Fibroblast of lung (primary cell): ENCODE measurements around the gene ETNK2. TPM values are rescaled to one million over a fixed set of nuclear protein-coding genes. Genes with fewer than 3 reads are reported as not detected.
A peak's percentile ranks its signal among the peaks of the same experiment; 100 is the strongest.

Experiments used
- DNase-seq, 2 donors: peaks; one replicate each; pipeline versions ENCODE4 v3.0.0 to v3.0.0-alpha.2; 2010; ENCODE audit warnings: low read depth in 2 of 2
- H2AFZ ChIP-seq: 2 replicates; pipeline ENCODE4 v1.5.1; 2012; ENCODE audit warnings: low read length, control low read depth, inconsistent platforms
- H3K27ac ChIP-seq: 2 replicates; pipeline ENCODE4 v1.5.1; 2011; ENCODE audit warnings: low read length, control low read depth; ENCODE audit not compliant: insufficient read depth
- H3K27me3 ChIP-seq: 2 replicates; pipeline ENCODE4 v1.5.1; 2011; ENCODE audit warnings: mild to moderate bottlenecking, low read length; ENCODE audit not compliant: control insufficient read depth, insufficient read depth
- H3K36me3 ChIP-seq: 2 replicates; pipeline ENCODE4 v1.5.1; 2011; ENCODE audit warnings: low read length; ENCODE audit not compliant: control insufficient read depth, insufficient read depth
- H3K4me1 ChIP-seq: 2 replicates; pipeline ENCODE4 v1.5.1; 2011; ENCODE audit warnings: low read length; ENCODE audit not compliant: control insufficient read depth, insufficient read depth; ENCODE audit errors: extremely low read depth
- H3K4me2 ChIP-seq: 2 replicates; pipeline ENCODE4 v1.5.1; 2011; ENCODE audit warnings: low read length, control low read depth; ENCODE audit not compliant: insufficient read depth; ENCODE audit errors: extremely low read depth
- H3K4me3 ChIP-seq, 4 experiments: fragments of 200-600 bp in 1 of 4; sonication (generic) in 1 of 4; replicated peaks in 1 of 4; 2 replicates each; pipeline ENCODE4 v1.5.1; 2011 to 2016; ENCODE audit warnings: low read length in 4 of 4, low read depth in 3 of 4, mild to moderate bottlenecking in 3 of 4, control low read depth in 2 of 4, inconsistent platforms in 1 of 4, mixed read lengths in 1 of 4; ENCODE audit not compliant: insufficient read depth in 1 of 4; ENCODE audit errors: control extremely low read depth in 1 of 4
- H3K79me2 ChIP-seq: 2 replicates; pipeline ENCODE4 v1.5.1; 2012; ENCODE audit warnings: mild to moderate bottlenecking, low read length, inconsistent platforms; ENCODE audit not compliant: control insufficient read depth, insufficient read depth
- H3K9ac ChIP-seq: 2 replicates; pipeline ENCODE4 v1.5.1; 2011; ENCODE audit warnings: mild to moderate bottlenecking, low read length, control low read depth; ENCODE audit not compliant: insufficient read depth
- H3K9me3 ChIP-seq: 2 replicates; pipeline ENCODE4 v1.5.1; 2012; ENCODE audit warnings: low read depth, low read length; ENCODE audit not compliant: control insufficient read depth, insufficient read depth
- H4K20me1 ChIP-seq: 2 replicates; pipeline ENCODE4 v1.5.1; 2011; ENCODE audit warnings: low read length; ENCODE audit not compliant: control insufficient read depth, insufficient read depth; ENCODE audit errors: extremely low read depth
- EZH2 ChIP-seq: IDR thresholded peaks from 2 replicates; pipeline ENCODE4 v1.5.1; 2012; ENCODE audit warnings: low read length, control low read depth, mild to moderate bottlenecking; ENCODE audit errors: missing control alignments
- polyA plus RNA-seq, 2 donors: library from polyadenylated mRNA; depleted of rRNA in 1 of 2; stranded (reverse) in 1 of 2; unstranded in 1 of 2; fragments of >200 nt; gene quantifications; 2 replicates each; pipeline ENCODE4 v1.2.1, GENCODE V29; 2011 to 2012; ENCODE audit warnings: missing spikeins in 1 of 2
- total RNA-seq: library from RNA; depleted of rRNA; stranded (reverse); fragments of >200 nt; gene quantifications from 2 replicates; pipeline ENCODE4 v1.2.1, GENCODE V29; 2014
- TF ChIP-seq, protein P1 (sequence below), 2 donors: IDR thresholded peaks in 1 of 2; conservative IDR thresholded peaks in 1 of 2; 1 replicate in 1 of 2; 2 replicates in 1 of 2; pipeline ENCODE4 v1.5.1; 2011 to 2012; ENCODE audit warnings: low read length in 2 of 2, control low read depth in 1 of 2, inconsistent platforms in 1 of 2, low read depth in 1 of 2, mild to moderate bottlenecking in 1 of 2

ETNK2 gene
- total and polyA plus RNA-seq, 2 donors (not counting 1 experiment from before 2014, with no cell fraction given), result 1.7 to 4.0 TPM

GRCh38 chr1:204123376-204123775 lies 28.5 kb downstream of the ETNK2 start:
- H3K79me2 ChIP-seq, result no peaks in the 10 kb centered on the region
- H3K9ac ChIP-seq, result no peak overlapping the region
- H2AFZ ChIP-seq, result no peak overlapping the region
- H3K36me3 ChIP-seq, result peaks cover 5% of the 10 kb centered on the region
- no peak overlapping the region for H3K4me3 ChIP-seq
- no peaks in the 10 kb centered on the region for H4K20me1 ChIP-seq
- no peaks in the 10 kb centered on the region for H3K9me3 ChIP-seq
- TF ChIP-seq EZH2, result no peak
- TF ChIP-seq, protein P1, sequence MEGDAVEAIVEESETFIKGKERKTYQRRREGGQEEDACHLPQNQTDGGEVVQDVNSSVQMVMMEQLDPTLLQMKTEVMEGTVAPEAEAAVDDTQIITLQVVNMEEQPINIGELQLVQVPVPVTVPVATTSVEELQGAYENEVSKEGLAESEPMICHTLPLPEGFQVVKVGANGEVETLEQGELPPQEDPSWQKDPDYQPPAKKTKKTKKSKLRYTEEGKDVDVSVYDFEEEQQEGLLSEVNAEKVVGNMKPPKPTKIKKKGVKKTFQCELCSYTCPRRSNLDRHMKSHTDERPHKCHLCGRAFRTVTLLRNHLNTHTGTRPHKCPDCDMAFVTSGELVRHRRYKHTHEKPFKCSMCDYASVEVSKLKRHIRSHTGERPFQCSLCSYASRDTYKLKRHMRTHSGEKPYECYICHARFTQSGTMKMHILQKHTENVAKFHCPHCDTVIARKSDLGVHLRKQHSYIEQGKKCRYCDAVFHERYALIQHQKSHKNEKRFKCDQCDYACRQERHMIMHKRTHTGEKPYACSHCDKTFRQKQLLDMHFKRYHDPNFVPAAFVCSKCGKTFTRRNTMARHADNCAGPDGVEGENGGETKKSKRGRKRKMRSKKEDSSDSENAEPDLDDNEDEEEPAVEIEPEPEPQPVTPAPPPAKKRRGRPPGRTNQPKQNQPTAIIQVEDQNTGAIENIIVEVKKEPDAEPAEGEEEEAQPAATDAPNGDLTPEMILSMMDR (conservative IDR thresholded peaks at IDR 0.05 in 1 of 2, IDR thresholded peaks at IDR 0.05 in 1 of 2; ENCODE audit: low read depth in 1 of 2, low read length in 2 of 2), result peak; percentile 13 to 46
- H3K4me1 ChIP-seq, result peaks cover 2% of the 10 kb centered on the region
- no peak overlapping the region for H3K27ac ChIP-seq
- no peak for DNase-seq
- no peak overlapping the region for H3K4me2 ChIP-seq
- no peaks in the 10 kb centered on the region for H3K27me3 ChIP-seq

GRCh38 chr1:204121840-204122555 lies 29.8 kb downstream of the ETNK2 start:
- Histone ChIP-seq H3K4me2 (no peak overlapping the region), H4K20me1 (no peaks in the 10 kb centered on the region), H3K27ac (no peak overlapping the region), H3K9me3 (no peaks in the 10 kb centered on the region), H3K36me3 (peaks cover 5% of the 10 kb centered on the region), H3K79me2 (no peaks in the 10 kb centered on the region), H2AFZ (no peak overlapping the region), H3K4me1 (no peaks in the 10 kb centered on the region), H3K9ac (no peak overlapping the region), H3K4me3 (no peak overlapping the region), H3K27me3 (no peaks in the 10 kb centered on the region)
- TF ChIP-seq, protein P1 (conservative IDR thresholded peaks at IDR 0.05 in 1 of 2, IDR thresholded peaks at IDR 0.05 in 1 of 2; ENCODE audit: low read depth in 1 of 2, low read length in 2 of 2), result no peak
- no peak for TF ChIP-seq EZH2
- no peak for DNase-seq

- Histone ChIP-seq H3K4me3 (no peak overlapping the region), H3K36me3 (no peaks in the 10 kb centered on the region), H3K27me3 (no peaks in the 10 kb centered on the region), H3K27ac (no peak overlapping the region), H3K9ac (no peak overlapping the region), H3K79me2 (no peaks in the 10 kb centered on the region), H3K4me1 (no peaks in the 10 kb centered on the region), H4K20me1 (no peaks in the 10 kb centered on the region), H3K4me2 (no peak overlapping the region), H3K9me3 (no peaks in the 10 kb centered on the region), H2AFZ (no peak overlapping the region)
- no peak for TF ChIP-seq EZH2
- TF ChIP-seq, protein P1 (conservative IDR thresholded peaks at IDR 0.05 in 1 of 2, IDR thresholded peaks at IDR 0.05 in 1 of 2; ENCODE audit: low read depth in 1 of 2, low read length in 2 of 2), result no peak
- DNase-seq, result no peak
These were observed 35.3 kb downstream of the ETNK2 start for GRCh38 chr1:204116539-204116938.
